ENCODE data around the gene TPPP3.

Gene TPPP3

DNA sequence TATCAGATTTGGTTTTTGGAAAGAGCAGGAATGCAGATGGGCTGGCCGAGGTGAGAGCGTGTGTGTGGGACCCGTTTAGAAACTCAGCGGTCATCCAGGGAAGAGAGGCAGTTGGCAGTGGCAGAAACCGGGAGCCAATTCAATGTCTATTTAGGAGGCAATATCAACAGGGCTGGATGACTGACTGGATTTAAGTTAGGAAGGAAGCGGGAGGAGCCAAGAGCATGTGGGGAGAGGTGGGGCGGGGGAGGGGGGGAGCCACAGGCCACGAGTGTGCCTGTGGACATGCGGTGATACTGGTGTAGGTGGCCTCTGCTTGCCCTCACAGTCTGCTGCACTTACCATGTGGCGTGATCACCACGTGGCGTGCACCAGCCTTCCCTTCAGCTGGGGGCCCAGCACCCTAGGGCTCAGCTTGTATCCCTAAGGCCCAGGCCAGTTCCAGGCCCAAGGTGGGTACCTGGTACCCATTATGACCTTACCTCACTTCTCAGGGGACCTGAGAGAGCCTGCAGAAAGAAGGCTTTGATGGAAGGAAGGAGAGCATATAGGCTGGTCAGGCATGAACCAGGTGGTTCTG lies 10.8 kb upstream of the TPPP3 start:
- DNase-seq = no peak

DNA sequence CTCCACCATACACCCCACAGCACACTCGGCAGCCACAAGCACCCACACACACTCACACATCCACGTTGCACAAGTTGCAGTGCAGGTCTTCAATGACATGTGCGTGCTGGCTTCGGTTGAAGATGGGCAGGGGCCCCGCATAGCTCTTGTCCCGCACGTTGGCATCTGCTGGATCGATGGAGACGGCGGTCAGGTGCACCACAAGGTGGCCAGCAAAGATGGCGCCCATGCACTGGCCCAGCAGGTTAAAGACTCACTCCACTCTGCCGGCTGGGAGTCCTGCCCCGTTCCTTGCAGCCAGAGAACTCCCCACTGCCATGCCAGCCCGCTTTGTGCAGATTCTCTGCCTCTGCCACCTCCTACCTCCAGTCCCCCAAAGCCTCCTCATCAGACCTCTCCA lies 7.6 kb upstream of the TPPP3 start:
- DNase-seq = no peak

DNA sequence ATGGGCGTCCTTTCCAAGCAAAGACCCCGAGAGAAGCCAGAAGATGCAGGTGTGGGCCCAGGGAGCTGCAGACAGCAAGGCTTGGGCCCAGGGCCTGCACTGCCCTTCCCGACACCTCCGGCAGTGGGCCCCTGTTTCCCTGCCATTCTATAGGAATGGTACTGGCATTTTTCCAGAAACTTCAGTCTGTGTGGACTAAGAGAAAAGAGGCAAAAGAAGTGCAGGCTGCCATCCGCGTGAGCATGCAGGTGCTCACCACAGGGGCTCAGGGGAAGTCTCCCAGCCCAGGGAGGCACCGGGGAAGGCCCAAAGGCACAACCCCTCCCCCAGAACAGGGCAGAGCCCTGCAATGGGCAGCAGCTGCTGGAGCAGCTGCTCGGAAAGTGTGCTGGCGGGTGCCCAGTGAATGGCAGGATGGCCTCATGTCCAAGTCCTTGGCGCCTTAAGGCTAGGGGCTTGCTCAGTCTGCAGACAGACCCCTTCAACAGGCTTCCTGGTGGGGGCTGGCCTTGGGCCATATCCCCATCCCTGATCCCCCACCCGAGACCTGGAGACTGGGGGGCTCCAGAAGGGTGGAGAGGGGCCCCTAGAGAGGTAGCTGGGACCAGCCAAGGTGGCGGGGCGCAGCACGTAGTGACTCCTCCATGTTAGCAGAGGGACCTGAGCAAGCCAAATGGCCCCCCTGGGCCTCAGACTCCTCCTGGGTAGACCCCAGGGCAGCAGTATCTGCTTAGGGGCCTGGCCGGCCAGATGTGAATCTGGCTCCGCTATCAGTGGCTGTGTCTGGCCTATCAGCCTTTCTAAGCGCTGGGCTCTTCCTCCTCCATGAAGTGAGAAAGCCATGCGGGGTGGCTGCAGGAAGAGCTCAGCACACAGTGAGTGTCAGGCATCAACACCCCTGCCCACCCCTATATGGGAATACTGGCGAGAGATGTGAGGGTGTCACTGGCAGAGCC lies 6.7 kb upstream of the TPPP3 start:
- DNase-seq = peak; percentile 65

DNA sequence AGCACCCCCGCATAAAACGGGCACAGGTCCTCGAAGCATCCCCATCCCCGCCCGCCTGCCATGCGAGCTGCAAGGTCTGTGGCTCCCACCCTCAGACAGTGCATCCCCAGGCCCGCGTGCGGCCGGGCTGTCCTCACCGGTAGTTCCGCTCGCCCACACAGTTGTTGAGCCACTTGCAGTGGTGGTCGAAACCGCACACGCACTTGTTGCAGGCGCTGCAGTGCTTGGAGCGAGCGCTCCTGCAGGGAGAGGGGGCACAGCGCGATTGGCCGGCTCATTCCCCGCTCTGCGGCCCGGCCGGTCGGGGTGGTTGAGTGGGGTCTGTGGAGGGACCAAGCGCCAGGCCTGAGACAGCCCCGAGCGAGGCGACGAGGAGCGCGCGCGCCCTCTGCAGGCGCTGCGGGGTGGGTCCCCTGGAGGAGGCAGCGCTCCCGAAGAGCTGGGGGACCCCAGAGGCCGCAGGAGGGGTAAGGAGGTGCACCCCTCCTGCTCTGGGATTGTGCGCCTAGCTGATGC lies 6.0 kb upstream of the TPPP3 start:
- DNase-seq = peak; percentile 69

DNA sequence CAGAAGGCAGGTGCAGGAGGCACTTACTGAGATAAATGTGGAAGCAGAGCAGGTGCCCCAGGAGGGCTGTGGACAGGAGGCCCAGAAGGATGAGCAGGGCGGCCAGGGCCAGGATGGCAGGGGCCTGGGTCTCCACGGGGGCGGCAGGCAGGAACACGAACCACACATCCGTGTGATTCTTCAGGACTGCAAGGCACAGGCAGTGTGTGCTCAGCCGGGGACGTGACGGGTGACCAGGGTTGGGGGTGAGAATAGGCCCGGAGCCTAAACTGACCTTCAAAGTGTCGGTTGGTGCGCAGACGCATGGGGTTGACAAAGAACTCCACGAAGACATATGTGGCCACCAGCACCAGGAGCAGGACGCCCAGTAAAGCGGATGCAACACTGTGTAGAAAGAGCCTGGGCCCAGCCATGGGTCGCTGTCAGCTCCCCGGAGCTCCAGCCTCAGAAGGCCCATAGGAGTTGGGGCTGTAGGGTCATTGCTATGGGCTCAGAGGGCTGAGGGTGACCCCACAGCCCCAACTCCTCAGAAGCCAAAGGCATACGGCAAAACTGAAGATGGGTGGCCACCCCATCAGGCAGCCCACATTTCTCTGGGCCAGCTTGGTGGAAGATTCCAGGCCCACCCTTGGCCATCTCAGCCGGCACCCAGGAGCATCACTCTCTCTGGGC lies 5.4 kb upstream of the TPPP3 start:
- no peak for DNase-seq

DNA sequence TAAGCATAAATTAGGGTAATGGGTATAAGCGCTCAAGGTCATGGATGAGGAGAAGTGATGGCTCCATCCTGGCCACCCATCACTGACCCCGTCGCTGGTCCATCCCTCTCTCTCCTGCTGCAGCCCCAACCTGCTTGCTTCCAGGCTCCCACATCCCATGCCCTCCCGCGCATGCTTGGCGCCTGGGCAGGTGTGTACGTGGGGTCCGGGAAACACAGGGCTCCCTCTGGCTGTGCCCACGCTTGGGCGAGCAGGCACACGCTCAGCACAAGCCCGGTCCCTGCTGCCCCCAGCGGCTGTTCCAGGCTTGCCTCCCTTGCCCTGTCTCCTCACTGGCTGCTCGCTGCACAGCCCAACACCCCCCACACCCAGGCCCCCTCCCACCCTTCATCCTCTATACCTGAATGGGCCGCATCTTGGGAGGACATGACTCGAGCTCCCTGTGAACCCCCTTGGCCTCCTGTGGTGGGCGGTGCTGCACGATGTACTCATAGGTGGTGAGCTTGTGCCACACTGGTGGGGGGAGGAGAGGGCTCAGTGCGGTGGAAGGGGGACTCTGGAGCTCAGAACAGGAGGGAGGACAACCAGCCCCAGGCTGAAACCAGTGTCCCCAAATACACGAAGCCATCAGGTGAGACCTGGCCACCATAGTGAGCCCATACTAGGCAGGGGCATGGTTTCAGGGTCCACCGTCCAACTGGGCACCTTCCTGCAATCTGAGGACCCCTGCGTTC lies 4.7 kb upstream of the TPPP3 start:
- DNase-seq = peak; percentile 54

DNA sequence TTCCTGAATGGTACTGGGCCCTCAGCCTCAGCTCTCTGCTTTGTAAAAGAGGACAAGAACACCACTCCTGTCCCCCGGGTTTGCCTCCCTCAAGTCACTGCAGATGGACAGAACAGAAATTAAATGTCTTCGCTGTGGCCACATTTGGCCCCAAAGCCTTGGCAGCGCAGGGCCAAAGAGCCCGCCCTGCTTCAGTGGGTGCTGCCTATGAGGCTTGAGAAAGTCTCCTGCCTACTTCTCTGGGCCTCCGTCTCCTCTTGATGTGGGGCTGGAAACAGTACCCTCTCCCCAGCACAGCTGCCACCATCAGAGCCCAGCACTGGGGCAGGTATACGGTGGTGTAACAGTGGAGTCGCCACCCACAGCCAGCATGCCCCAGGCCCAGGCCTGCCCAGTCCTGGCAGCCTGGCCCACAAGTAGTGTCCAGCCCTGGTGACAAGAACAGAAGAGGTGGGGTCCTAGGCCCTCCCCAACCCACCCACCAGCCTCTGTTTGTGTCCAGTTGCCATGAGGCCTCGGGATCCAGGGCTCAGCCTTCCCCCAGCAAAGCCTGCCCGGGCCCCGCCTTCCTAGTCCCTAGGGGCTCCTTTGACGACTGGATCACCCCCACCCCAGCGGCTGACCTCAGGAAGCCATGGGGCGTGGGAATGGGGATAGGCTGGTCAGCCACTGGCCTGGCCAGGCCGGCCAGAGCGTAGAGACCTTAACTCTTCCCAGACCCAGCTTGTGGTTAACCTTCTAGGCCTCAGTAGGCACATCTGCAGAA lies 3.9 kb upstream of the TPPP3 start:
- DNase-seq = no peak

DNA sequence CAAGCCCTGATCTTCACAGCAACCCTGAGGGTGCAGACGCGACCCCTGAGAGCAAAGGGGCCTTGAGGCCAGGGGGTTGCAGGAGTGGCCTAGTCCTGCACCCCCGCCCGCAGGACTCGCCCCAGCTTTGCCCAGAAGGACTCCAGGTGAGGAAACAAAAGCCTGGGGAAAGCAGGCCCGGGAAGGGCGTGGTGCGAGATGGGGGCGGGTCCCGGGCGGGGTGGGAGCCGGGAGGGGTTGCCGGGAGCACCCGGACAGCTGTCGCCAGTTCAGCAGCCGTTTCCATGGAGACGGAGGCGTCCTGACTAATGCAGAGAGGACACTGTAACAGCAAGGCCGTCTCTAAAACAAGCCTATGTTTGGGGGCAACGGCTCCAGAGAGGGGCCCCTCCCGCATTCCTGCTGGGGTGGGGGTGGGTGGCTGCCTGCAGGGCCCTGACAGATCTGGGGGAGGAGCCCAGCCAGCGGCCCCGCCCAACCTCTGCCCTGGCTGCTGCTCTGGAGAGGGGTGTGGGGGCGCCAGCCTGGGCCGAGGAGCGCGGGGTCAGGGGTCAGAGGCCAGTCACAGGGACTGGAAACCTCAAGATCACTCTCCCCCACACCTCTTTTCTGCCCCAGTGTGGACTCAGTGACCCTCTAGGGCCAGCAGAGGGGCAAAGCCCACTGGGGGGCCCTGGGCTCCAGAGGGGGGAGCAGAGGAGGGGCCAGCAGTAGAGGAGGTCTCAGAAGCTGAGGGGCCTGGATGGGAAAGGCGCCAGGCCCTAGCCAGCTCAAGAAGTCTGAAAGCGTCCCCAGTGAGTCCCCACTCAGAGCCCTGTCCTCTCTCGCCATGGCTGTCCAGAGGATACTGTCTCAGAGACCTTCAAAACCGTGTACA lies 3.1 kb upstream of the TPPP3 start:
- DNase-seq = peak; percentile 92

DNA sequence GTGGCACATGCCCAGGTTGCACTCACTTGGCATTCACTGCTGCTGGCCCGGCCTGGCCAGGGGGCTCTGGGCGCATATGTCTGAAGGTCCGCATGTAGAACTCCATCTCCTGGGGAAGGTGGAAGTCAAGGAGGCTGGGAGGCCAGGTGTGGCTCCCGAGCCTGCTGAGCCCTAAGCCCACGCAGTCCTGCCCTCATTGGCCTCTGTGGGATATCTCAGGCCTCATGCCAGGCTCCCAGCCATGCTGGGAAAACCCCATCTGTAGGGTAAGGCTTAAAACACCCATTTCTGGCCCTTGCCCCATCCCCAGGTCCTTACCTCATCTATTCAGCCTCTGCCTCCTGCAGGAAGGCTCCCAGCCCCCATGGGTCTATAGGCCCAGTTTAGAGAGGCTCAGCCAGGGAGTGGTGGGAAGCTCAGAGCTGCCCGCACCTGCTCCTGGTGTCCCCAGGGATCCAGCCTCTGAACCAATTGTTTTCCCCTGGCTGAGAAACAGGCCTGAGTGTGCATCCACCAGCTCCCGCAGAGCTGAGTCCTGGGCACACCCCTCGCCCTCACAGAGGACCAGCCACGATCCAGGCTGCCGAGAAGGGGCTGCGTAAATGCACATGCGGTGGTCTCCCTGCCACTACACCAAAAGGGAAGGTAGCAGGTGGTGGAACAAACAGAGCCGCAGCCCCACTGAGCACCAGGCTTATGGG lies 2.3 kb upstream of the TPPP3 start:
- no peak for DNase-seq

DNA sequence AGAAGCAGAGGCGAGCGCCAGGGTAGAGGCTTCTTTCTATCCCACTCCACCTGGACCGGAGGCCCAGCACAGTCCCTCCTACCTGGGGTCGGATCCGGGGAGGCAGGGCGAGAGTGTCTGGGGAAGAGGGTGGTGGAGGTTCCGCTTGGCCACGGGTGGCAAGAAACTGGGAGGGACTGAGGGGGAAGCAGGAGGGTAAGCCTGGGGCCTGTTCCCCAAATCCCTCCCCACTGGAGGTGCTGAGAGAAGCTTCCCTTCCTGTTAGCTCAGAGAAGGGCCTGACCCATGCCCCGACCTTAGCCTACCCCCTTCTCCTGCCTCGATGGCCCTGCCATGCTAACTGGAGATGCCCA lies 1.8 kb upstream of the TPPP3 start:
- no peak for DNase-seq

DNA sequence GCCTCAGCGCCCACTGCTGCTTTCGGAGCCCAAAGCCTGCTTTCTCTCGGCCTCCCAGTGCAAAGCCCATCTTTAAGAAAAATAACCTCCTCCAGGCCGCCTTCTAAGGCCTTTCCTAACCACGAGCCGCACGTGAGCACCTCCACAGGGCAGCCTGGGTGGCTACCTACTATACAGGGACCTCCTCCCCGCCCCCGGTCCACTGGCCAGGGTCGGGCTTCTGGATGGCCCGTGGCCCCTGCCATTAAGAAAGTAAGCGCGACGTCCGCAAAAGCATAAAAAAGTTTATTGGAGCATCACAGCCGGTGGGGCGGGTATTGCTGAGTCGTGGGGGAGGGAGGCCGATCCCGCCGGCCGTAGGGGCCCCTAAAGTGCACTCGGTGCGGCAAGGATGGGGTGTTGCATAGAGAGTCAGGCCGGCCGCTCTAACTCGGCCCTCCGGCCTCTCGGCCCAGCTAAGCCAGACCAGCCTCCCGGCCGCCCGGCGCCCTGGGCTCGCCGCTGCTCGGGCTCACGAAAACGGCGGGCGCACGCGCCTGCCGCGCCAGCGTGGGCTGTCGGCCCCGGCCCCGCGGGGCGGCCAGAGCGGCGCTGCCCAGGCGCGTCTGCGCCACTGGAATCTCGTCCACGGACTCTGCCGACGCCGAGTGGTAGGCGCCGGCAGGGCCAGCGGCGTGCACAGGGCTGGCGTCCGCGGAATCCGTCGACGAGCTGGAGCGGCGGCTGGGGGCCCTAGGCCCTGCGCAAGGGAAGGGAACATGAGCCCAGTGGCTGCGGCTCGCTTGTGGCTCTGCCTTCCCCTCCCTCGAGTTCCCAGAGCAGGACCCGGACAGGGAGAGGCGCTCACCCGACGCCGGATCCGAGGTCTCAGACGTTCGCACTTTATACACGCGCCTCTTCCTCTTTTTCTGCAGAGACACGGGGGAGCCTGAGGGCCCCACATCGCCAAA lies 1.1 kb upstream of the TPPP3 start:
- no peak for DNase-seq

DNA sequence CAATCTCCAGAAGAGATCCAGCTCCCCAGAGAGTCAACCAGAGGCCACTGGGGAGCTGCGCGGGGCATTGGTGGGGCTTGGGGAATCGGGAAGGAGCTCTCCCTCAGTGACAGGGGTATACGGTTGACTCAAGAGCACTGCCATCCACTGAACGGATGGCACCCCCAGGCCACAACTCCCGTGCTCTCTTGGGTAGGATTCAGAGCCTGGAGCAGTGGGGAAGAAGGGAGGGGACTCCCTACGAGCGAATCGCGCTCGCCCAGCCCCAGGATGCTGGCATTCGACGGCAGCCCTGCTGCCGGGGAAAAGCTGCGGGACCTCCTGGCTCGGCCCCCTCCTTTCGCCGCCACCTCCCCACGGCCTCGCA lies 473 bp upstream of the TPPP3 start:
- no peak for DNase-seq

DNA sequence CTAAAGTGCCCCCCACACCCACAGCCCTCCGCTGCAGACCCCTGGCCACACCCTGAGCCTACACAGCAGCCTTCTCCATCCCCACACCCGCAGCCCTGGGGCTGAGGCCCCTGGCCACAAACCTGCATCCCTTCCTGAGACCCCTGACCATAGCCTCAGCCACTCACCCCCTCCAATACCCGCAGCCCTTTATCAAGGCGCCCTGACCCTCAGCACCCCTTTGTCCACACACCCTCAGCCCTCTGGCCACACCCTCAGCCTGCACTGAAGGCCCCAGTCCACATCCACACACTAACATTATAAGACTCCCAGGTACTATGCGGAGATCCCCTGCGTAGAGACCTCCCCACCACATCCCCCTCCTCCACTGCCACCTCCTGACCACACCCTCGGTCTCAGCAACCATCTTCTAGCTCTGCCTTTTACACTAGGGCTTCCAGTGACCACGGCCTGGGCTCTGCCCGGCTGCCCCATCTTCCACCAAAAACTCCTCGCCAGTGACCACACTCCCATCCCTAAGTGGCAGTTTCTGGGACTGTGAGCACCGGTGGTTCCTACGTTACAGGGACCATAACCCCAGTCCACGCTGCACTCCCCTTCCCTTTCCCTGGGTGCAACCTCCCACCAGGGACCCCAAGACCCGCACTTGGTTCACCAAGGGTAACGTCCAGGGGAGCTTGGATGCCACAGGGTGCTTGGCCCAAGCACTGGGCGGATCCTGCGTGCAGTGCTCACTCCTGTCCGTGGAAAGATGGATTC lies 818 bp downstream of the TPPP3 start:
- no peak for DNase-seq

DNA sequence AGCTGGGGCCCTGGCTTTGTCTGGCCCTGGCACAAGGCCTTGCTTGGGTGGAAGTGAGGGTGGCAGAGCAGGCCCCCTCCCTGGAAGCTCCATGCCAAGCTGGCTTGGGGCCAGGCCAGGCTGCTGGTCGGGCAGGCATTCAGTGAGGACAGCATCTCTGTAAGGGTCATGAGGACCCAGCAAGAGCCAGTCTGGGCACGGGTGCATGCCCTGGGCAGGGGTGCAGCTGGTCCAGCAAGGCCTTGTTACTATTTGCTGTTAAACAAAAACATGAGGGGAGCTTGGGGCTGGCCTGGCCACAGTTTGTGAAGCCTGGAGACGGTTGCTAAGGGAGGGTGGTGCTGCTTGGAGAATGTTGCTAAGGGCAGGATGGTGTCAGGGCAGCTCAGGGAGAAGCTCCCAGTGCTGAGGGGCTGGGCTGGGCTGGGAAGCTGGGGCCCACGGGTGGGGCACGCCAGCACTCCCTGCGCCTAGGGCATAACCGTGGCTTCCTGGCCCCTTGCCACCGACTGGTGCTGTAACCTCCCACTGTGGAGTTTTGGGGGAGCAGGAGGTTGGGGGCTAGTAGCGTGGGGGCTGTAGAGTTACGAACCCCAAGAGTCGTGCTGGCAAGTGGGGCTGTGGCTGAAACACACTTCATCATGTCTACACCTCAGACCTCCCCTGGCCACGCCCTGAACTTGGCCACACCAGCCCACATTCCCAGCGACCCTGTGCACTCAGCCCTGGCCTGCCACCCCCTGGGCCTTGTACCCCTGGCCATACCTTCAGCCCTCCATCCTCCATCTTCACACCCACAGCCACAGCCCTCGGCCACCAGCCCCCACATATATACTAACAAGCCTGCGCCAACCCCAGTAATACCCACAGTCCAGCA lies 1.6 kb downstream of the TPPP3 start:
- DNase-seq = no peak

DNA sequence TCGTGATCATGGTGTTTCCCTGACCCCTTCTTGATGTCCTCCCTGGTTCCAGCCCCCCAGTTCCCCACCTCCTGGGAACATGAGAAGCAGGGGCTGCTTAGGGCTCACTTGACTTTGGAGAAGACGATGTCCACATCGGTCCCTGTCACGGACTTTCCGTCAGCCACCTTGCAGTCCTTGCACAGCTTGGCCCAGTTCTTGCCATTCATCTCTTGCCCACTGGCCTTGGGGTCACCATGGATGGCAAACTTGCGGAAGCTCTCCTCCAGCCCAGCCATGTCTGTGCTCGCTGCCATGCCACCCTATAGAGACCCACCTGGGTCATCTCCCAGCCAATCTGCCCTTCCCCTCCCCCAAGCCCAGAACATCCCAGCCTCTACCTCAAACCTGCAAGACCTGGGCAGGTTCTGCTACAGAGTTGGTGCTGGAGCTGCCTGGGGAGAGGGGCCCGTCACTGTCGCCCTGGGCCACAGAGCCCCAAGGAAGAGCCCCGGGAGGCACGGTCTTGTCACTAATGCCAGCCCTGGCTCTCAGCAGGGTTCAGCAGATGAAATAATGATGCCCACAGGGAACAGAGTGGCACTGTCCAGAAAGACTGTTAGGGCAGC lies 2.4 kb downstream of the TPPP3 start:
- no peak for DNase-seq

DNA sequence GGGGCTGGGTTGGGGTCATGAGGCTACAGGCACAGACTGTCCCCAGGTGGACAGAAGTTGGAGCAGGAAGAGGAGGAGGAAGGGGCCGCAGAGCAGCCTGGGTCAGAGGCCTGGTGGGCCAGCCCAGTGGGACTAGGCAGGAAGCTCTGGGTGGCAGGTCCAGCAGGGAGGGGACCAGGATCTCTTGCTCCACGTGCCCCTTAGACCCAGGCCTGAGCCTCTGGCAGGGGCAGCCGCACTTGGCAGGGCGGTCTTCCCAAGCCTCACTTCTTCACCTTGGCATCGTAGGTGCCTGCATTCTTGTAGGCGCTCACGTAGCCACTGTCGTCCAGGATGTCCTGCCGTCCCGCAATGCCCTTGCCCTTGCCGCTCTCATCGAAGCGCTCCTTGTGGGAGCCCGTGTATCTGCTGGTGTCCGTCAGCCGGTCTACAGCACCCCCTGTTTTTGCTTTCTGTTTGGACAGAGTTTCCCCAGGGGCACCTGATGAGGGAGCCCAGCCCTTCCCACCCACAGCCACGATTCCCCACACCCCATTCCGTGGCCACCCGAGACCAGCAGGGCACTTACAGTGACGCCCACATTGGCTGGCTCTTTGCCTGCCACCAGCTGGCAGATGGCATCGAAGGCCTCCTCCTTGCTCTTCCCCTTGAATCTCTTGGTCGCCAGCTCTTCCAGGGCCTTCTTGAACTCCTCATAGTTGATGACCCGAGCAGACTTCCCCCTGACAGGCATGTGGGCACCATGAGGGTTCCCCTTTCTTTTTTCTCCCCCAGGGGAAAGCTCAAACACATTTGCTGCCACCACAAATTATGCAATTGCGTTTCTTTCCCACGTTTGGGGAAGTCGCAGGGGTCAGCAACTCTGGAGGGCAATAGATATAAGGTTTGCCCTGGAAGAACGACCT lies 3.1 kb downstream of the TPPP3 start:
- no peak for DNase-seq
